GM23338 (cell line): ENCODE results near the gene PRR36. TPM values are rescaled to one million over a fixed set of nuclear protein-coding genes. Genes with fewer than 3 reads are reported as not detected.

Experiments used
- ATAC-seq: fragments of 200-7000 bp; cut with Tn5 transposase; 3 replicates; pipeline ENCODE4 v1.9.1; 2020
- DNase-seq: peaks from one replicate; pipeline ENCODE4 v3.0.0-alpha.2; 2015; ENCODE audit warnings: low spot score
- H2AFZ ChIP-seq: fragments of 200-600 bp; sonication (generic); 2 replicates; pipeline ENCODE4 v1.8.0; 2016; ENCODE audit warnings: antibody characterized with exemption, mild to moderate bottlenecking, moderate library complexity
- H3F3A ChIP-seq: fragments of 200-600 bp; sonication (generic); replicated peaks from 2 replicates; pipeline ENCODE4 v1.8.0; 2017; ENCODE audit warnings: antibody characterized with exemption, mixed run types, low read depth
- H3K27ac ChIP-seq: fragments of 200-600 bp; sonication (generic); 2 replicates; pipeline ENCODE4 v1.6.1; 2016; ENCODE audit warnings: low read depth
- H3K27me3 ChIP-seq: fragments of 200-600 bp; sonication (generic); 2 replicates; pipeline ENCODE4 v1.8.0; 2016; ENCODE audit warnings: mild to moderate bottlenecking, mixed run types, moderate library complexity; ENCODE audit not compliant: insufficient read depth
- H3K36me3 ChIP-seq: fragments of 200-600 bp; sonication (generic); 2 replicates; pipeline ENCODE4 v1.8.0; 2016; ENCODE audit warnings: mild to moderate bottlenecking; ENCODE audit not compliant: insufficient read depth
- H3K4me1 ChIP-seq: fragments of 200-600 bp; sonication (generic); 2 replicates; pipeline ENCODE4 v1.8.0; 2016; ENCODE audit warnings: mild to moderate bottlenecking, moderate library complexity; ENCODE audit not compliant: insufficient read depth
- H3K4me2 ChIP-seq: fragments of 200-600 bp; sonication (generic); 2 replicates; pipeline ENCODE4 v1.7.1; 2017; ENCODE audit warnings: mixed run types
- H3K4me3 ChIP-seq: fragments of 200-600 bp; sonication (generic); 2 replicates; pipeline ENCODE4 v1.6.1; 2016; ENCODE audit warnings: mixed run types
- H3K79me2 ChIP-seq: fragments of 200-600 bp; sonication (generic); replicated peaks from 2 replicates; pipeline ENCODE4 v1.8.0; 2017; ENCODE audit warnings: mild to moderate bottlenecking; ENCODE audit not compliant: insufficient read depth
- H3K9me2 ChIP-seq: fragments of 200-600 bp; sonication (generic); 2 replicates; pipeline ENCODE4 v1.8.0; 2017; ENCODE audit not compliant: insufficient read depth
- H4K20me1 ChIP-seq: fragments of 200-600 bp; sonication (generic); replicated peaks from 2 replicates; pipeline ENCODE4 v1.8.0; 2017; ENCODE audit warnings: mild to moderate bottlenecking; ENCODE audit not compliant: insufficient read depth
- H3K27ac Mint-ChIP-seq: 2 replicates; pipeline ENCODE4 v1.8.0; 2020; ENCODE audit warnings: inconsistent platforms, mild to moderate bottlenecking, moderate library complexity, mixed read lengths
- H3K27me3 Mint-ChIP-seq: 3 replicates; pipeline ENCODE4 v1.8.0; 2022; ENCODE audit warnings: low read depth, mild to moderate bottlenecking, moderate library complexity, mixed read lengths, inconsistent platforms; ENCODE audit not compliant: insufficient read depth, poor library complexity
- H3K36me3 Mint-ChIP-seq: 3 replicates; pipeline ENCODE4 v1.8.0; 2021; ENCODE audit warnings: low read depth, mild to moderate bottlenecking, inconsistent platforms, moderate library complexity, mixed read lengths
- H3K4me1 Mint-ChIP-seq: 3 replicates; pipeline ENCODE4 v1.8.0; 2020; ENCODE audit warnings: mild to moderate bottlenecking, inconsistent platforms, mixed read lengths
- H3K4me3 Mint-ChIP-seq: 3 replicates; pipeline ENCODE4 v1.8.0; 2021; ENCODE audit warnings: moderate library complexity, mild to moderate bottlenecking, inconsistent platforms, mixed read lengths
- H3K9me3 Mint-ChIP-seq: 3 replicates; pipeline ENCODE4 v1.8.0; 2020; ENCODE audit warnings: moderate library complexity, mild to moderate bottlenecking, inconsistent platforms, mixed read lengths
- CREB1 ChIP-seq: fragments of 250-450 bp; sonication (Bioruptor Pico); IDR thresholded peaks from 2 replicates; pipeline ENCODE4 v1.5.0; 2020; ENCODE audit warnings: low read depth, mild to moderate bottlenecking, moderate library complexity
- CTCF ChIP-seq, 2 experiments: fragments of 200-600 bp in 1 of 2; sonication (generic) in 1 of 2; conservative IDR thresholded peaks; 2 replicates each; pipeline versions ENCODE4 v1.5.1 to v1.6.1; 2016 to 2017; ENCODE audit warnings: antibody characterized with exemption in 2 of 2, low read depth in 2 of 2, mild to moderate bottlenecking in 2 of 2, moderate library complexity in 1 of 2
- ETS1 ChIP-seq: IDR thresholded peaks from 2 replicates; pipeline ENCODE4 v1.6.1; 2016; ENCODE audit warnings: antibody characterized with exemption
- EZH2 ChIP-seq: fragments of 200-600 bp; sonication (generic); IDR thresholded peaks from one replicate; pipeline ENCODE4 v1.8.0; 2017; ENCODE audit warnings: antibody characterized with exemption, mild to moderate bottlenecking, low read depth; ENCODE audit not compliant: unreplicated experiment
- EZH2phosphoT487 ChIP-seq: fragments of 200-600 bp; sonication (generic); IDR thresholded peaks from one replicate; pipeline ENCODE4 v1.8.1; 2018; ENCODE audit warnings: antibody characterized with exemption; ENCODE audit not compliant: unreplicated experiment
- JUNB ChIP-seq: IDR thresholded peaks from one replicate; pipeline ENCODE4 v1.6.1; 2016; ENCODE audit warnings: antibody characterized with exemption; ENCODE audit not compliant: unreplicated experiment
- POLR2AphosphoS5 ChIP-seq: IDR thresholded peaks from 2 replicates; pipeline ENCODE4 v1.6.1; 2016; ENCODE audit warnings: antibody characterized with exemption, low read depth
- STAT1 ChIP-seq: IDR thresholded peaks from one replicate; pipeline ENCODE4 v1.6.1; 2016; ENCODE audit warnings: antibody characterized with exemption; ENCODE audit not compliant: unreplicated experiment
- ZNF114 ChIP-seq: fragments of 250-450 bp; sonication (Bioruptor Pico); IDR thresholded peaks from 2 replicates; pipeline ENCODE4 v1.5.0; 2020; ENCODE audit warnings: mild to moderate bottlenecking, moderate library complexity
- ZNF331 ChIP-seq: fragments of 250-450 bp; sonication (Bioruptor Pico); IDR thresholded peaks from 2 replicates; pipeline ENCODE4 v1.5.0; 2020; ENCODE audit warnings: low read depth, mild to moderate bottlenecking, moderate library complexity
- polyA plus RNA-seq: library from polyadenylated mRNA; unstranded; fragments of >200 nt; fragmentation: Nextera tagmentation; extraction: Ambion mirVana; gene quantifications from 2 replicates; pipeline ENCODE4 v1.2.1, GENCODE V29; 2016
- total RNA-seq: library from RNA; depleted of rRNA; stranded (reverse); fragments of >200 nt; shearing (Covaris generic); gene quantifications from 2 replicates; pipeline ENCODE4 v1.2.3, GENCODE V29; 2014
- TF ChIP-seq, protein P1 (sequence below): IDR thresholded peaks from one replicate; pipeline ENCODE4 v1.6.1; 2018; ENCODE audit warnings: antibody characterized with exemption; ENCODE audit not compliant: unreplicated experiment

Gene PRR36
- total and polyA plus RNA-seq, 2 experiments from 2014 or later, result 17.6 to 17.9 TPM

GRCh38 chr19:7908078-7908699 is 34.0 kb upstream of the PRR36 start (continued):
- no peak for TF ChIP-seq CREB1 (CRISPR knock-in tag)
- no peak for TF ChIP-seq CTCF (conservative IDR thresholded peaks at IDR 0.05; ENCODE audit: low read depth in 2 of 2)
- TF ChIP-seq ETS1, result no peak
- no peak for TF ChIP-seq POLR2AphosphoS5
- TF ChIP-seq STAT1, result no peak
- no peak for TF ChIP-seq EZH2phosphoT487

GRCh38 chr19:7907544-7907943 is 33.4 kb upstream of the PRR36 start:
- DNase-seq (no peak), ATAC-seq (no peak)
- H3K36me3 Mint-ChIP-seq, result peaks cover 20% of the 10 kb centered on the region
- H3K79me2 ChIP-seq, result peaks cover 32% of the 10 kb centered on the region
- H4K20me1 ChIP-seq, result no peaks in the 10 kb centered on the region; the same call in 1 of the 2 replicates
- H3K4me3 Mint-ChIP-seq, result no peak overlapping the region
- H3K4me1 Mint-ChIP-seq, result peaks cover 14% of the 10 kb centered on the region
- H3K9me2 ChIP-seq, result no peaks in the 10 kb centered on the region
- H3F3A ChIP-seq, result peaks cover 8% of the 10 kb centered on the region; the same call in 1 of the 2 replicates
- H2AFZ ChIP-seq, result no peak overlapping the region
- peaks cover 6% of the 10 kb centered on the region; the same call in 1 of the 3 replicates for H3K9me3 Mint-ChIP-seq
- H3K36me3 ChIP-seq, result no peaks in the 10 kb centered on the region; the same call in 1 of the 2 replicates
- H3K4me3 ChIP-seq, result no peak overlapping the region
- H3K4me2 ChIP-seq, result no peak overlapping the region
- peaks cover 8% of the 10 kb centered on the region for H3K4me1 ChIP-seq
- peaks cover 26% of the 10 kb centered on the region for H3K27me3 Mint-ChIP-seq
- no peak overlapping the region for H3K27ac Mint-ChIP-seq
- H3K27me3 ChIP-seq, result no peaks in the 10 kb centered on the region
- H3K27ac ChIP-seq, result no peak overlapping the region
- TF ChIP-seq CREB1 (CRISPR knock-in tag) (no peak), ZNF114 (CRISPR knock-in tag) (no peak), ZNF331 (CRISPR knock-in tag) (no peak), JUNB (no peak), EZH2 (no peak), CTCF (conservative IDR thresholded peaks at IDR 0.05; ENCODE audit: low read depth in 2 of 2) (no peak)
- TF ChIP-seq, protein P1, sequence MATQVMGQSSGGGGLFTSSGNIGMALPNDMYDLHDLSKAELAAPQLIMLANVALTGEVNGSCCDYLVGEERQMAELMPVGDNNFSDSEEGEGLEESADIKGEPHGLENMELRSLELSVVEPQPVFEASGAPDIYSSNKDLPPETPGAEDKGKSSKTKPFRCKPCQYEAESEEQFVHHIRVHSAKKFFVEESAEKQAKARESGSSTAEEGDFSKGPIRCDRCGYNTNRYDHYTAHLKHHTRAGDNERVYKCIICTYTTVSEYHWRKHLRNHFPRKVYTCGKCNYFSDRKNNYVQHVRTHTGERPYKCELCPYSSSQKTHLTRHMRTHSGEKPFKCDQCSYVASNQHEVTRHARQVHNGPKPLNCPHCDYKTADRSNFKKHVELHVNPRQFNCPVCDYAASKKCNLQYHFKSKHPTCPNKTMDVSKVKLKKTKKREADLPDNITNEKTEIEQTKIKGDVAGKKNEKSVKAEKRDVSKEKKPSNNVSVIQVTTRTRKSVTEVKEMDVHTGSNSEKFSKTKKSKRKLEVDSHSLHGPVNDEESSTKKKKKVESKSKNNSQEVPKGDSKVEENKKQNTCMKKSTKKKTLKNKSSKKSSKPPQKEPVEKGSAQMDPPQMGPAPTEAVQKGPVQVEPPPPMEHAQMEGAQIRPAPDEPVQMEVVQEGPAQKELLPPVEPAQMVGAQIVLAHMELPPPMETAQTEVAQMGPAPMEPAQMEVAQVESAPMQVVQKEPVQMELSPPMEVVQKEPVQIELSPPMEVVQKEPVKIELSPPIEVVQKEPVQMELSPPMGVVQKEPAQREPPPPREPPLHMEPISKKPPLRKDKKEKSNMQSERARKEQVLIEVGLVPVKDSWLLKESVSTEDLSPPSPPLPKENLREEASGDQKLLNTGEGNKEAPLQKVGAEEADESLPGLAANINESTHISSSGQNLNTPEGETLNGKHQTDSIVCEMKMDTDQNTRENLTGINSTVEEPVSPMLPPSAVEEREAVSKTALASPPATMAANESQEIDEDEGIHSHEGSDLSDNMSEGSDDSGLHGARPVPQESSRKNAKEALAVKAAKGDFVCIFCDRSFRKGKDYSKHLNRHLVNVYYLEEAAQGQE, result no peak
